GM03348 (cell line): ENCODE results near the gene ENPP1.
"Not testable (repeated sequence)": the region's sequence is repeated elsewhere in the genome, so short reads cannot be mapped to it uniquely, and the experiment has no call there.

Source experiments
- DNase-seq: peaks from one replicate; pipeline ENCODE4 v3.0.0; 2012; ENCODE audit warnings: low spot score

ENPP1 gene

GRCh38 chr6:131916091-131916796 lies 108.4 kb downstream of the ENPP1 start:
- not testable (repeated sequence) for DNase-seq

- no peak for DNase-seq
These were observed 109.0 kb downstream of the ENPP1 start for GRCh38 chr6:131916847-131917246.

GRCh38 chr6:131917318-131917717 lies 109.5 kb downstream of the ENPP1 start:
- DNase-seq, result peak; percentile 26

- no peak for DNase-seq
These were observed 110.2 kb downstream of the ENPP1 start for GRCh38 chr6:131917763-131918649.

GRCh38 chr6:131918650-131919355 lies 111.0 kb downstream of the ENPP1 start:
- no peak for DNase-seq

- no peak for DNase-seq
These were observed 112.8 kb downstream of the ENPP1 start for GRCh38 chr6:131920656-131921055.

GRCh38 chr6:131923356-131923755 lies 115.5 kb downstream of the ENPP1 start:
- no peak for DNase-seq

GRCh38 chr6:131924881-131925474 lies 117.2 kb downstream of the ENPP1 start:
- peak; percentile 61 for DNase-seq

- no peak for DNase-seq
These were observed 121.4 kb downstream of the ENPP1 start for GRCh38 chr6:131929264-131929663.

GRCh38 chr6:131929976-131930375 lies 122.2 kb downstream of the ENPP1 start:
- no peak for DNase-seq

- DNase-seq, result no peak
These were observed 123.4 kb downstream of the ENPP1 start for GRCh38 chr6:131931063-131931750.

- DNase-seq, result no peak
These were observed 128.3 kb downstream of the ENPP1 start for GRCh38 chr6:131936156-131936555.

GRCh38 chr6:131937226-131937625 lies 129.4 kb downstream of the ENPP1 start:
- DNase-seq, result peak; percentile 31

GRCh38 chr6:131937703-131938631 lies 130.1 kb downstream of the ENPP1 start:
- DNase-seq, result peak; percentile 39
